Middle frontal gyrus (tissue), 1 donor: ENCODE results near the gene SH3BP2.

Experiments
- DNase-seq: peaks from one replicate; pipeline ENCODE4 v3.0.0-alpha.2; 2015; ENCODE audit warnings: low spot score; ENCODE audit errors: extremely low spot score

SH3BP2 gene

DNA sequence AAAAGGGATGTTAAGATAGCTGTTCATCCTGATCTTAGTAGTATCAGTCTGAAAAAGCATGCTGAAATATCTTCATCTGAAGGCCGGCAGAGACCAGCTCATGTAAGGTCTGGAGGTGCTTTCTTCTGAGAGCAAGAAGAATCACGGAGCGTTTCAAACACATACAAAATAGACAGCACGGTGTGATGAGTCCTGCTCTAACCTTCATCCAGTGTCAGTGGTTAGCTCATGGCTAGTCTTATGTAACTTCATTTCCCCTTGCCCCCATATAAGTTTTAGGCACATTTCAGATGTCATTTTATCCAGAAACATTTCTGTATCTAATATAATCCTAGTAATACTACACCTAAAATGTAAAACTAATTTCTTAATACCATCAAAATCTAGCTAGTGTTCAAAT lies 78.6 kb downstream of the SH3BP2 start:
- no peak for DNase-seq

DNA sequence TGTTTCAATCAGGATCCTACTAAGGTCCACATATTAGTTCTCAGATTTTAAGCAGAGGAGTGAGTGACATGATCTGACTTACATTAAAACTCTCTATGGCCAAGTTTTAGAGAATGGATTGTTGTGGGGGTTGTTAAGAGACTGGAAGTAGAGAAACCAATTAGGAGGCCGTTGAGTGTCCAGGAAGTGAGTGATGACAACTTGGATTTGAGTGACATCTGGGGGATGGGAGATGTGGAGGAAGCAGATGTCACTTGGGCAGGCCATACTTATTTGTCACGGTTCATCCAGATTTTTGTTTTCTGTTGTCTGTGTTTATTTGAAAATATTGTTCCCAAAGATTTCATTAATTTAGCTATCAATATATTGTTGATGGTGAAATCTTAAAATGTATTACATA lies 79.0 kb downstream of the SH3BP2 start:
- no peak for DNase-seq

DNA sequence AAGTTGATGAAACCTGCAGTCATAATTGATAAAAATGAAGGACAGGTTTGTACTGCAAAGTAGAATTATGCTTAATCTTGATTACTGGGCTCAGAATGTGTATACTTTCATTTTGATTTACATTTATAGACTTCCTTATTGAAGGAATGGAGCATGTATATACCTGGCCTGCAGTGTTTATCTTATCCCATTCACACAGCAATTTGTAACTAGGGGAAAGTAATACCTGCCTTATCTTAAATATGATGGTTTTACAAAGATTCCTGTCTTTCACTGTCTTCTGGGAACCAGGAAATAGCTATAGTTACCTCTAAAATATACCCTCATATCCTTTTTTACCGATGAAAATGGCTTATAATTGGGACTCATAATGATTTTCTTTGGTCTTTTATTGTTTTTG lies 80.4 kb downstream of the SH3BP2 start:
- DNase-seq, result no peak

DNA sequence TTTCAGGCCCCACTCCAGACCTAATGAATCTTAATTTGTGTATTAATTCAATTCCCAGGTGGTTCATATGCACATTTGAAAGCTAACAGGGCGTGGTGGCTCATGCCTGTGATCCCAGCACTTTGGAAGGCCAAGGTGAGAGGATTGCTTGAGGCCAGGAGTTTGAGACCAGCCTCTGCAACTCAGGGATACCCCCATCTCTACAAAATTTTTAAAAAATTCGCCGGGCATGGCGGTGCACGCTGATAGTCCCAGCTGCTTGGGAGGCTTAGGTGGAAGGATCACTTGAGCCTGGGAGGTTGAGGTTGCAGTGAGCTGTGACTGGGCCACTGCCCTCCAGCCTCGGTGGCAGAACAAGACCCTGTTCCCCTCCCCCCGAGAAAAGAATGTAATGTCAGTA lies 82.0 kb downstream of the SH3BP2 start:
- DNase-seq, result no peak

DNA sequence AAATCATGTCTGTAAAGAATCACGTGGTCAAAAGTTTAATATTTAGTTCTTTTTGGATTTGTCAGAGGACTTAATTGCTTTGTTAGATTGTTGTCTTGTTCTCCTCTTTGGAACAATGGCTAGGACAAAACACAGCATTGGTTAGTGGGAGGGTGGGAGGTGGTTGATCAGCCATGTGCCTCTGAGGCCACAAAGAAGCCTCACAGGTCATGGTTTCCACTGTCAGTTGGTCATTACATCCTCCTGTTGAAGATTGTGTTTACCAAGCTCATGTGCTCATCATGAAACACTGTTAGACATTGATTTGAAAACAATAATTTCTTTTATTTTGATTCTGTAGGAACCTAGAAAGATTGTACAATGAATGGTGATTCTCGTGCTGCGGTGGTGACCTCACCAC lies 82.7 kb downstream of the SH3BP2 start:
- DNase-seq, result no peak

DNA sequence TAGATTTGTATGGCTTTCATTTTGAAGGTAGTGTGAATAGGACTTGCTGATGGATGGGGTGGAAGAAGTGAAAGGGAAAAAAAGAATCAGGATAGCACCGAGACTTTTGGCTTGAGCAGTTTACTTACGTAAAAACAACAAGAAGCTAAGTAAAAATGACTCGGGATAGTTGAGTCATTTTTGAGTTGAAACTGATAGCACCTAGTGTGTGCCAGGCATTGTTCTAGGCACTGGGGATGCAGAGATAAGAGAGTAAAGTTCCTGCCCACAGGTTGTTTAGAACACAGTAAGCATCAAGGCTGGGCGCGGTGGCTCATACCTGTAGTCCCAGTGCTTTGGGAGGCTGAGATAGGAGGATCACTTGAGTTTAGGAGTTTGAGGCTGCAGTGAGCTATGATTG lies 85.5 kb downstream of the SH3BP2 start:
- no peak for DNase-seq

DNA sequence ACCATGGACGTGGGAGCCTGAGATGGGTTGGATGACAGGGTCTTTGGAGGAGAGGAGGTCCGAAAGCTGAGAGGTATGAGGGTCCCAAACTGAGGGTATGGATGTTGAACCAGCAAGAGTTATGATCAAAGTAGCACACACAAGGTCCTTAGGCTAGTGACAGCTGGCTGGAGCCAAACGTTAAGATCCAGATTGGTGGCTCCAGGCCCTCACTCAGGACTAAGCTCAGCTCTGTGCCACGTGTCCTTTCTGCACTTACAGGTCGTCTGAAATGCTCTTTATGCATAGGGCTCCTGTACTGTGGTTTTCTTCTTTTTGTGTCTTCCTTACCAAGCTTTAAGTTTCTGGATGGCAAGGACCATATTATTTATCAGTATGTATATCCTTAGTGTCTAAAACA lies 86.1 kb downstream of the SH3BP2 start:
- DNase-seq, result no peak

DNA sequence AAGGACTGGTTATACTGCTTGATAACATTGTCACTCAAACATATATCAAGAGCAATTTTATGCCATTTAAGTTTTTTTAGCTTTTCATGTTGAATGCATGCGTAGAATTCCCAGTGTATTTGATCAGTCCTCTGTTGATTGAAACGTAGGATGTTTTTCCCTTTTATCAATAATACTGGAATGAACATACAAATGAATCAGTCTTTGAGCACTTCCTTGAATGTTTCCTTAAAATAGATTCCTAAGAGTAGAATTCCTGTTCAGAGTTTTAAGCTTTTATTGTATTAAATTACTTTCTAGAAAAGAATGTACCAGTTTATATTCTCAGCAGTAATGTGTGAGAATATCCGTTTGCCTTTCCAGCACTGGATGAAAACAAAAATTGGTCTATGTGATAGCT lies 88.5 kb downstream of the SH3BP2 start:
- DNase-seq, result no peak

DNA sequence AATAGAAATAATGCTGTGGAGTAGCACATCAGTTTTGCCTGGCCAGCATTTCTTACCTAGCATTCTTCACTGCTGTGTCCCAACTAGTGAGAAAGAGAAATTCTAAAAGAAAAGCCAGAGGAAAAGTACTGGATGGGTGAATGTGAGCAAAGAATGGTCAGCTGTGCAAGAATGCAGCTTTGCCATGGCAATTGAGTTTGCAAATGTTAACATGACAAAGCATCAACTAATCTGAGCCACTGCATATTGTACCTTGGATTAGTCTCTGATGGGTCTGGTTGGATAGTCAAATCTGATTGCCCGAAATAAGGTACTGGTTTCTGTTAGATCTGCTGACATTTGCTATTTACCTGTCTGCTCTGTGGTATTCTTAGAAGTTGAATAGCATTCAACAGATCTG lies 89.5 kb downstream of the SH3BP2 start:
- DNase-seq, result no peak

DNA sequence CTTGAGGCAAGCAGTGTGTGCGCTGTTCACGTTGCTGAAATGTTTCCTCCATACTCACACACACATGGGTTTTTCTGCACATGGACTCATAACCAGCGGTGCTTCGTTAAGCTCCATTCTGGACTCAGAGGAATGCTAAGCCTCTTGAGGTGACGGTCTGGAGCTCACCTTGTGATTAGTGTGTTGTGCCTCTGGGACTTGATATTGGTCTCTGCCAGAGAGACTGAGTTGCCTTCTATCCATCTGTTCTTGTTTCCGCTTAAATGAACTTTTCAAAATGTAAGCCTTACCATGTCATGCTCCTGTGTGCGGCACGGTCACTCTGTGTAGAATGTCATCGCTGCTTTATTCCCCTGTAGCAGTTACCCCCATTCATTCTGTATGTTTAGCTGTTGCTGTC lies 93.3 kb downstream of the SH3BP2 start:
- DNase-seq, result no peak

DNA sequence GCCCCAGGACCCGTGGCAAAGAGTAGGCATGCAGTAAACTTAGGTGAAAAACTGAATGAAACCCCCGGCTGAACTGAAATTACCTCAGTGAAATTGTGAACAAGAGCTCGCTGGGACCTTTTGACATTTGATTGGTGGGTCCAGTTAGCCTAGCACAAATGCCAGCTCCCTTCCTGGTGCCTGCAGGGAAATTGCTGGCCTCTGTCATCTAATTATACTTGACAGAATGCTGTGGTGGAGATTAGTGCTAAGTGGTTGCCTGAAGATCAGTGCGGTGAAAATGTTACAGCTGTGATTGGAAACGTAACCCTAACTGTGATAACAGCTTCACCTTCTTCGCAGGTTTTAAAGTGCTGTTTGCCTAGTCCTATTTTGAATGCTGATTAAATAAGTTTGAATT lies 93.7 kb downstream of the SH3BP2 start:
- no peak for DNase-seq

DNA sequence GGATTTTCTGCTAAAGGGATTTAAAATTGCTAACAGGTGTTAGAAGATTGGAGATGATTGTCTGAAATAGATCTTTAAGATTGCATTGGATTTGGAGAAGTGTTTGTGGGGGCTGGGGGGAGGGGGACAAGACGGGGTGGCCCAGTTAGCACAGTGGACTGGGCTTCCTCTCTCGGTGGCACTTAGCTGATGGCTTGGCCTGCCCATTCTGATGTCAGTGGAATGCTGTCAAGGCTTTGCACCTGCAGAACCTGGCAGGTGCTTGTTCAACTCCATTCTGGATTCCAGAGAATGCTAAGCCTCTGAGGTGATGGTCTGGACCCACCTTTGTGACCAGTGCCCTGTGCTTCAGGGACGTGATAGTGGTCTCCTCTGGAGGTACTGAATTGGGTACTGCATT lies 94.5 kb downstream of the SH3BP2 start:
- DNase-seq, result no peak

DNA sequence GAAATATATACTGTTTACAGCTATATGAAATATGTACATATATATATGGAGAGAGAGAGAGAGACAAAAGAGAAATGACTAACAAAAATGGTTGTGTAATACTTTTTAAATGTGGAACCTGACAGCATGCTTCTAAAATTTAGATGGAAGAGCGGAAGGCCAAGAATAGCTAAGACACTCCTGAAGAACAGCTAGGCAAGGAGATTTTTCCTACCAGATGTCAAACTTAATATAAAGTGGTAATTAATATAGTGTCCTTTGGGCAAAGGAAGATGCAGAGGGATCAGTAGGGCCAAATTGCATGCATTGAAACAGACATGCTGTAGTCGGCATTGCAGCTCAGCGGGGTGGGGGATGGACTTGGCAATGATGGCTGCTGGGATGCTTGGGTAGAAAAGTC lies 96.0 kb downstream of the SH3BP2 start:
- no peak for DNase-seq
